Endothelial cell of umbilical vein (primary cell): ENCODE data around the gene ALG2.

Experiments used
- EZH2 ChIP-seq: IDR thresholded peaks from 2 replicates; pipeline ENCODE4 v1.6.1; 2012; ENCODE audit warnings: borderline replicate concordance, low read depth, mild to moderate bottlenecking, moderate library complexity, low read length, inconsistent platforms; ENCODE audit not compliant: severe bottlenecking
- FOS ChIP-seq: IDR thresholded peaks from 2 replicates; pipeline ENCODE4 v1.6.1; 2011; ENCODE audit warnings: mild to moderate bottlenecking, low read length, moderate library complexity, borderline replicate concordance; ENCODE audit not compliant: insufficient read depth
- POLR2A ChIP-seq: IDR thresholded peaks from 2 replicates; pipeline ENCODE4 v1.6.1; 2012; ENCODE audit warnings: low read depth, mild to moderate bottlenecking, control low read depth, low read length
- TF ChIP-seq, protein P1 (sequence below), 2 donors: IDR thresholded peaks; 1 replicate in 1 of 2; 2 replicates in 1 of 2; pipeline ENCODE4 v1.5.1; 2011; ENCODE audit warnings: low read length in 2 of 2, mild to moderate bottlenecking in 2 of 2, moderate library complexity in 2 of 2, control low read depth in 1 of 2, inconsistent platforms in 1 of 2, low read depth in 1 of 2; ENCODE audit not compliant: insufficient read depth in 1 of 2; ENCODE audit errors: extremely low read depth in 1 of 2
- TF ChIP-seq, protein P2 (sequence below): IDR thresholded peaks from 2 replicates; pipeline ENCODE4 v1.6.1; 2011; ENCODE audit not compliant: insufficient read depth, insufficient read length

DNA sequence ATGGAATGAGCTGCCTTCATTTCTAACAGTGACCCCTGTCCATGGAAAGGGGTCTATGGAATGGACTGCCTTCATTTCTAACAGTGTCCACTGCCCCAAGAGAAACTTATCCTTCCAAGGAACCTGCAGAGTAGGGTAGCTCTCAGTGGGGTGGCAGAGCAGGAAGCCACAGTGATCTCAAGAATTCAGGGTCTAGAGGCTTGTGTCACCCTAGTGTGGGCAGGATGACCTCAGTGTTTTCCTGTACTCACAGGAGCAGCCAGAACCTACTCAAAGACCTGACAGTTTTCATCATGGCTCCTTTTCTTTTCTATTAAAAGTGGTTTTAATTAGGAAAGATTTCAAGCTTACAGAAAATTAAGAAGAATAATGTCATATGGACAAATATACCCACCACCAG is 27.9 kb upstream of the ALG2 start:
- TF ChIP-seq FOS: no peak
- TF ChIP-seq, protein P1, sequence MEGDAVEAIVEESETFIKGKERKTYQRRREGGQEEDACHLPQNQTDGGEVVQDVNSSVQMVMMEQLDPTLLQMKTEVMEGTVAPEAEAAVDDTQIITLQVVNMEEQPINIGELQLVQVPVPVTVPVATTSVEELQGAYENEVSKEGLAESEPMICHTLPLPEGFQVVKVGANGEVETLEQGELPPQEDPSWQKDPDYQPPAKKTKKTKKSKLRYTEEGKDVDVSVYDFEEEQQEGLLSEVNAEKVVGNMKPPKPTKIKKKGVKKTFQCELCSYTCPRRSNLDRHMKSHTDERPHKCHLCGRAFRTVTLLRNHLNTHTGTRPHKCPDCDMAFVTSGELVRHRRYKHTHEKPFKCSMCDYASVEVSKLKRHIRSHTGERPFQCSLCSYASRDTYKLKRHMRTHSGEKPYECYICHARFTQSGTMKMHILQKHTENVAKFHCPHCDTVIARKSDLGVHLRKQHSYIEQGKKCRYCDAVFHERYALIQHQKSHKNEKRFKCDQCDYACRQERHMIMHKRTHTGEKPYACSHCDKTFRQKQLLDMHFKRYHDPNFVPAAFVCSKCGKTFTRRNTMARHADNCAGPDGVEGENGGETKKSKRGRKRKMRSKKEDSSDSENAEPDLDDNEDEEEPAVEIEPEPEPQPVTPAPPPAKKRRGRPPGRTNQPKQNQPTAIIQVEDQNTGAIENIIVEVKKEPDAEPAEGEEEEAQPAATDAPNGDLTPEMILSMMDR (IDR thresholded peaks at IDR 0.05; ENCODE audit: extremely low read depth in 1 of 2, insufficient read depth in 1 of 2, low read depth in 1 of 2, low read length in 2 of 2): no peak
- TF ChIP-seq EZH2: no peak
- TF ChIP-seq POLR2A: no peak
- TF ChIP-seq, protein P2, sequence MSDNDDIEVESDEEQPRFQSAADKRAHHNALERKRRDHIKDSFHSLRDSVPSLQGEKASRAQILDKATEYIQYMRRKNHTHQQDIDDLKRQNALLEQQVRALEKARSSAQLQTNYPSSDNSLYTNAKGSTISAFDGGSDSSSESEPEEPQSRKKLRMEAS: no peak
